HUDEP-2 (cell line): Measurements from ENCODE around the gene DMRTA2.
"Not testable (repeated sequence)": the region's sequence is repeated elsewhere in the genome, so short reads cannot be mapped to it uniquely, and the experiment has no call there.

Experiments
- DNase-seq, 76 experiments: peaks; one replicate each; lab custom pipeline; 2025; ENCODE audit not compliant: unreplicated experiment in 76 of 76; lab: John Stamatoyannopoulos, UW

Gene DMRTA2

GRCh38 chr1:50393522-50394120, 29.6 kb downstream of the DMRTA2 start:
- no peak for DNase-seq

- not testable (repeated sequence) for DNase-seq
Observed at GRCh38 chr1:50381551-50381950, 41.7 kb downstream of the DMRTA2 start.

- DNase-seq: no peak
Observed at GRCh38 chr1:50378770-50379169, 44.5 kb downstream of the DMRTA2 start.

GRCh38 chr1:50373532-50373931, 49.7 kb downstream of the DMRTA2 start:
- DNase-seq: no peak

- no peak for DNase-seq
Observed at GRCh38 chr1:50371749-50372148, 51.5 kb downstream of the DMRTA2 start.

GRCh38 chr1:50369830-50370229, 53.4 kb downstream of the DMRTA2 start:
- DNase-seq: peak in 3 of 76 experiments; percentile 6 to 10 (median 8)

- DNase-seq: no peak
Observed at GRCh38 chr1:50369008-50369634, 54.1 kb downstream of the DMRTA2 start.

- DNase-seq: peak in 24 of 76 experiments; percentile 2 to 44 (median 8)
Observed at GRCh38 chr1:50368179-50369007, 54.9 kb downstream of the DMRTA2 start.
